Activated B cell treated with CpG ODN at 0.5 μM for 24 hours (primary cell): ENCODE measurements around the gene LGALS14. TPM values are rescaled to one million over a fixed set of nuclear protein-coding genes. Genes with fewer than 3 reads are reported as not detected.
"Not testable (repeated sequence)": the region's sequence is repeated elsewhere in the genome, so short reads cannot be mapped to it uniquely, and the experiment has no call there.

ENCODE experiments used
- ATAC-seq: fragments of 200-7000 bp; cut with Tn5 transposase; one replicate; pipeline ENCODE4 v1.10.0; 2021; ENCODE audit warnings: low read depth, mild to moderate bottlenecking, moderate library complexity
- CTCF ChIA-PET: fragments of 350-600 bp; sonication (Branson Sonifier 250); formaldehyde crosslinking; loops from one replicate; lab custom pipeline; 2021; ENCODE audit warnings: antibody characterized with exemption; lab: Charles Lee
- POLR2A ChIA-PET: fragments of 350-600 bp; sonication (Branson Sonifier 250); formaldehyde crosslinking; loops from one replicate; lab custom pipeline; 2021; ENCODE audit warnings: antibody characterized with exemption; lab: Charles Lee
- DNase-seq: peaks from one replicate; pipeline ENCODE4 v3.0.0; 2022
- H3K27ac Mint-ChIP-seq: one replicate; pipeline ENCODE4 v1.8.0; 2020; ENCODE audit warnings: mixed read lengths
- H3K27me3 Mint-ChIP-seq: one replicate; pipeline ENCODE4 v1.8.0; 2021; ENCODE audit warnings: mixed read lengths
- H3K36me3 Mint-ChIP-seq: one replicate; pipeline ENCODE4 v1.8.0; 2021; ENCODE audit warnings: low read depth, mixed read lengths
- H3K4me1 Mint-ChIP-seq: one replicate; pipeline ENCODE4 v1.8.0; 2021; ENCODE audit warnings: mixed read lengths
- H3K4me3 Mint-ChIP-seq: one replicate; pipeline ENCODE4 v1.8.0; 2020; ENCODE audit warnings: mild to moderate bottlenecking, mixed read lengths
- H3K9me3 Mint-ChIP-seq: one replicate; pipeline ENCODE4 v1.8.0; 2020; ENCODE audit warnings: mixed read lengths
- CTCF ChIP-seq: fragments of 200-600 bp; IDR thresholded peaks from one replicate; pipeline ENCODE4 v1.8.0; 2022; ENCODE audit warnings: antibody characterized with exemption, mild to moderate bottlenecking
- intact Hi-C: fragments of 100-400 bp; cut with micrococcal nuclease; formaldehyde crosslinking; loops from one replicate; pipeline ENCODE4 v1.15.1; 2024
- total RNA-seq: library from RNA; stranded (reverse); gene quantifications from 2 replicates; pipeline ENCODE4 v1.2.3, GENCODE V29; 2022

The LGALS14 gene
- total RNA-seq, 1 donor from 2014 or later = not detected

- CTCF ChIA-PET = no interaction called here
- H3K27ac Mint-ChIP-seq = no peak overlapping the region
- no peak for TF ChIP-seq CTCF
Measured at GRCh38 chr19:39684267-39684666, 20.0 kb upstream of the LGALS14 start.

DNA sequence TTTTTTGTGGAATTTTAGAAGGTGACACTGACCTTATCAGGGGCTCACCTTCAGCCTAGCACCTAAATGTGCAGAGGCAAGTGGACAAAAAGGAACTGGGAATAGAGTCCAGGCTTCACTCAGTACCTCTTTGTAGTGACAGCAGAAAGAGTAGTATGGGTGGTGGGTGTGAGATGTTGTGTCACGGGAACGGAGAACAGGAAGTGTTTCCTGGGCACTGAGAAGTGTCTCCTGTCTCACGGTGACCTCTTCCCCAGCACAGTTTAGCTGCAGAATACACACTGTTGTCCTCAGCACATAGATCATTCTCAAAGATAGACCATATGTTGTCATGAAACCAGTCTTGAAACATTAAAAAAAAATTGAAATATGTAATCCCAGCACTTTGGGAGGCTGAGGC, 17.5 kb upstream of the LGALS14 start:
- intact Hi-C loops = no loop called here
- H3K4me3 Mint-ChIP-seq = no peak overlapping the region
- no peaks in the 10 kb centered on the region for H3K4me1 Mint-ChIP-seq
- POLR2A ChIA-PET = no interaction called here
- no peaks in the 10 kb centered on the region for H3K36me3 Mint-ChIP-seq
- H3K9me3 Mint-ChIP-seq = no peaks in the 10 kb centered on the region
- H3K27ac Mint-ChIP-seq = no peak overlapping the region
- CTCF ChIA-PET = interaction anchor here (0.9 kb wide), 1 partner anchor 9 kb away, joined by 3 read pairs; no protein-coding TSS in a partner anchor
- peaks cover 34% of the 10 kb centered on the region for H3K27me3 Mint-ChIP-seq
- DNase-seq = no peak
- TF ChIP-seq CTCF = no peak
- ATAC-seq = no peak

More at GRCh38 chr19:39684267-39684666, 20.0 kb upstream of the LGALS14 start:
- POLR2A ChIA-PET = no interaction called here
- H3K9me3 Mint-ChIP-seq = no peaks in the 10 kb centered on the region
- DNase-seq (no peak), ATAC-seq (no peak)
- no peaks in the 10 kb centered on the region for H3K4me1 Mint-ChIP-seq
- H3K36me3 Mint-ChIP-seq = no peaks in the 10 kb centered on the region
- H3K27me3 Mint-ChIP-seq = peaks cover 29% of the 10 kb centered on the region
- intact Hi-C loops = no loop called here
- H3K4me3 Mint-ChIP-seq = no peak overlapping the region

GRCh38 chr19:39688637-39689036, 15.6 kb upstream of the LGALS14 start:
- DNase-seq, intact Hi-C loops, H3K36me3 Mint-ChIP-seq, H3K27ac Mint-ChIP-seq, ATAC-seq, H3K9me3 Mint-ChIP-seq, CTCF ChIA-PET, POLR2A ChIA-PET, H3K4me1 Mint-ChIP-seq, H3K4me3 Mint-ChIP-seq: not testable (repeated sequence)
- peaks cover 45% of the 10 kb centered on the region for H3K27me3 Mint-ChIP-seq

GRCh38 chr19:39692166-39692565, 12.1 kb upstream of the LGALS14 start:
- ChIA-PET POLR2A (no interaction called here), CTCF (no interaction called here)
- Mint-ChIP-seq H3K36me3 (no peaks in the 10 kb centered on the region), H3K4me3 (no peak overlapping the region), H3K9me3 (no peaks in the 10 kb centered on the region), H3K4me1 (no peaks in the 10 kb centered on the region), H3K27me3 (peaks cover 36% of the 10 kb centered on the region), H3K27ac (no peak overlapping the region)
- ATAC-seq (no peak), DNase-seq (no peak)
- intact Hi-C loops = no loop called here
- TF ChIP-seq CTCF = no peak

GRCh38 chr19:39692822-39693221, 11.5 kb upstream of the LGALS14 start:
- no peaks in the 10 kb centered on the region for H3K9me3 Mint-ChIP-seq
- H3K27ac Mint-ChIP-seq = no peak overlapping the region
- CTCF ChIA-PET = no interaction called here
- H3K27me3 Mint-ChIP-seq = peaks cover 42% of the 10 kb centered on the region
- no peaks in the 10 kb centered on the region for H3K4me1 Mint-ChIP-seq
- DNase-seq = no peak
- ATAC-seq = no peak
- no peaks in the 10 kb centered on the region for H3K36me3 Mint-ChIP-seq
- POLR2A ChIA-PET = no interaction called here
- TF ChIP-seq CTCF = no peak
- no peak overlapping the region for H3K4me3 Mint-ChIP-seq
- intact Hi-C loops = no loop called here

DNA sequence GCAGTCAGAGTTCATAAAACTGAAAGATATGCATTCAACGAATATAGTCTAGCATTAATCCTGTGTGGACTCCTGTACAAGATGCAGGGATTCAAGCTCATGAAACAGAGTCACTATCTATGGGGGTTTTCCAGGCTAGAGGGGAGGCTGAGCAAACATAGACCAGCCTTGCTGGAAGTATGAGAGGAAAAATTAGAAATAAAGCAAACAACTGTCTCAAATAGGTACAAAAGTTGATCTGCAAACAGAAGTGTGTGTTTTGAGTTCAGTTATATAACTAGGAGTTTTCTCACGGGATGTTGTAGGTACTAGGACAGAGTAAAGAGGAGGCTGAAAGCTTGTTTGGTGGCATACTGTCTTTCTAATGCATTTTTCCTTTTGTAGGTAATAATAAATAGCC, 8.5 kb upstream of the LGALS14 start:
- TF ChIP-seq CTCF = no peak
- intact Hi-C loops = no loop called here
- H3K36me3 Mint-ChIP-seq = no peaks in the 10 kb centered on the region
- peaks cover 48% of the 10 kb centered on the region for H3K27me3 Mint-ChIP-seq
- DNase-seq (no peak), ATAC-seq (no peak)
- H3K9me3 Mint-ChIP-seq = no peaks in the 10 kb centered on the region
- ChIA-PET CTCF (no interaction called here), POLR2A (no interaction called here)
- H3K4me1 Mint-ChIP-seq = no peaks in the 10 kb centered on the region
- no peak overlapping the region for H3K27ac Mint-ChIP-seq
- H3K4me3 Mint-ChIP-seq = no peak overlapping the region
